Smooth muscle cell of the brain vasculature (primary cell): Measurements from ENCODE around the gene MYCN.

Experiments used
- DNase-seq: peaks from one replicate; pipeline ENCODE4 v3.0.0-alpha.2; 2012; ENCODE audit warnings: low read depth, low spot score

The MYCN gene

DNA sequence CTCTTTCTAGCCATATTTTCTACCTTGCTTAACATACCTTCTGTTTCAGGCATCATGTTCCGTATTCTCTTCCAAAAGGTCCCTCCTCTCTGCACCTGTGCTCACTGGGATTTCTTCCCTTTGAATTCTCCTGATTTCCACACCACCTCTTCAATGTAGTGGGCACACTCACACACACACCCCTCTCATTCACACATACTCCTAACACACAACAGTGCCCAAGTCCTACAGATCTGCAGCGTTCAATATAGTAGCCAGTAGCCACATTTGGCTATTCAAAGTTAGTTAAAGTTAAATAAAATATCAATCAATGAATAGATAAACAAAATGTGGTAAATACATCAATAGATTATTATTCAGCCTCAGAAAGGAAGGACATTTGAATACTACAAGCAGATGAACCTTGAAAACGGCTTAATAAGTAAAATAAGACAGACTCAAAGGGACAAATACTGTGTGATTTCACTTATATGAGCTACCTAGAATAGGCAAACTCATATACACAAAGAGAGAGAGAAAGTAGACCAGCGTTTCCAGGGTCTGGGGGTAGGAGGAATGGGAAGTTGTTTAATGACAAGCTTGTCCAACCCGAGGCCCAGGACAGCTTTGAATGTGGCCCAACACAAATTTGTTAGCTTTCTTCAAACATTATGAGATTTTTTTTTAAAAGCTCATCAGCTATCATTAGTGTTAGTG lies 34.4 kb downstream of the MYCN start:
- DNase-seq: no peak

DNA sequence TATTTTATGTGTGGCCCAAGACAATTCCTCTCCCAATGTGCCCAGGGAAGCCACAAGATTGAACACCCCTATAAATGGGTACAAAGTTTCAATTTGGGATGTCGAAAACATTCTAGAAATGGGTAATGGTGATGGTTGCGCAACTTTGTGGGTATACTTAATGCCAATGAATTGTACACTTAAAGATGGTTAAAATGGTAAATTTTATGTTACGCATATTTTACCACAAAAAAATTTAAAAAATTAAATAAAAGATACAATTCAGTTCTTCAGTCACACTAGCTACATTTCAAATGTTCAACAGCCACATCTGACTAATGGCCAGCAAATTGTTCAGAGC lies 34.9 kb downstream of the MYCN start:
- DNase-seq: no peak

DNA sequence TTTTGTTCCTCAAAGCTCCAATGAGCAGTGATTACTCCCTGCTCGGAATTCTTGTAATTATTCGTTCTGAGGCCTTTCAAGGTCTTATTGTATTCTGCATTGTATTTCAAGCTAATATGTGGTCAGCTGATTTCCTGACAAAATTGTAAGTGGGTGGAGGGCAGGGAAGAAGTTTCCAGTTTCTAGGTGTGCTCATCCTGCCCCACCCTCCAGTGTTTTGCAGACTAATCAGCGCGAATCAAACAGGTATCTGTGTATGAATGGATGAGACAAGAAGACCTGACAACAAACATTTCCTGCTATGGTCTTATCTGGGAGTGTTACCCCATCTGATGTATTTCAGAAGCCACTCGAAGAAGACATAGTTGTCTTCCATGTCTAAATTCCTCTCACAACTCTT lies 35.3 kb downstream of the MYCN start:
- DNase-seq: no peak

DNA sequence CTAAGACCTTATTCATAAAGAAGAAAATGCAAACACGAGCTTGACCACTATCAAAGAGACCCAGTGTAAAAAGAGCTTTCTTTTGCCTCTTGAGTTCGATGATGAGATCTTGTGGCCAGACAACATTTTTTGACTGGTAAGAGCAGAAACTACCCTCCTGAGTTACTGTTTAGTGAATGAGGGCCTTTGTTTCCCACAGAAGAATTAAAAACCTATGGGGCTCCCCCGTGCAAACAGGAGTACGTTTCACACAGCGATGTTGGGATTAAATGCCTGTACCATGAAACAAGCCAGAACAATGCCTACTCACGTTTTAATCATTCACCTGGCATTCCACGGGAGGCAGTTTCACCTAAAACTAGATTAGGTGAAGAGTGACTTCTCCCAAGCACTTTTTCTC lies 36.0 kb downstream of the MYCN start:
- DNase-seq: no peak

DNA sequence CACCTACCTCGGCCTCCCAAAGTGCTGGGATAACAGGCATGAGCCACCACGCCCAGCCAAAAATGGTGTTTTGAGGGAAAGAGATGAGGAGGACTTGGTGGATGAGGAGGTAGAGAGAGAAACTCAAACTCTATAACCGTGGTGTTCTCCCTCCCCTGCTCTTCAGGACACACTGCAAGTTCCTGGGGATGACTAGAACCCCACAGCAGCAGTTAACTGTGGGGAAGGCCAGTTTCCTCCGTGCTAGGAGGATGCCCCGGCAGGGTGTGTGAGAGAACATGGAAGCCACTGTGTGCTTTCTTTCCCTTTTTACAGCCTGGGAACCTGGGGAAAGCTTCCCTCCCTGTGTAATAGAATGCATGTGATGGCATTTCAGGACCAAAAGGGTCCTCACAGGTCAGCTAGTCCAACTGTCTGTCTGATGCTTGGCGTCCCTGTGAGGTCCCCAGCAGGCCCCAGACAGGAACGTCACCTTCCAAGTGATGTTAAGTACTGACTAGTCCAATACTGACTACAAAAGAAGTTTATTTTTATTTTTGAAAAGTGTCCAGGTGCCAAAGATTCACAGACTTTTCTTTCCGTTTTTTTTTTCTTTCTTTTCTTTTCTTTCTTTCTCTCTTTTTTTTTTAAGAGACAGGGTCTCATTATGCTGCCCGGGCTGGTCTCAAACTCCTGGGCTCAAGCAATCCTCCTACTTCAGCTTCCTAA lies 38.9 kb downstream of the MYCN start:
- no peak for DNase-seq

DNA sequence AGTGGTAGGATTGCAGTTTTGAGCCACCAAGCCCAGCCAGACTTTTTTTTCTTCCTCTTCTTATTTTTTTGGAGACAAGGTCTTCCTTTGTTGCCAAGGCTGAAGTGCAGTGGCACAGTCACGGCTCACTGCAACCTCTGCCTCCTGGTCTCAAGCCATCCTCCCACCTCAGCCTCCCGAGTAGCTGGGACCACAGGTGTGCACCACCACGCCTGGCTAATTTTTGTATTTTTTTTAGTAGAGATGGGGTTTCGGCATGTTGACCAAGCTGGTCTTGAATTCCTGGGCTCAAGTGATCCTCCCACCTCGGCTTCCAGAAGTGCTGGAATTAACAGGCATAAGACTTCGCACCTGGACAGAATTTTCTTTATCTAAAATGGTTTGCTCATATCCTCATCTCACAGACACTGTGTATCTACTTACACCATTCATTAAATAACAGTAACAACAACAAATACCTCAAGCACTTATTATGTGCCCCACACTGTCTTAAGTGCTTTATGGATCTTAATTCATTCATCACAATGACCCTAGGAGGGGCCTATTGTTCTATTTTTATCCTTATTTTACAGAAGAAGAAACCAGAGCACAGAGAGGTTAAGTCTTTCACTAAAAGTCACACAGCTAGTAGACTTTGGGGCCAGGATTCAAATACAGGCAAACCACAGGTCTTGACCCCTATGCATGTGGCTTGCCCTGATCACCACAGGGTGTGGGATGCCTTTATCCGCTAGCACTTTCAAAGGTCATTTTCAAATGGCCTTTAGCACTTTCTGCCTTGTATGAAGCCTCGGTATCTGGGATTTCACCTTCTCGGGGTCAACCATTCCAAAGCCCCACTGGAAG lies 39.6 kb downstream of the MYCN start:
- no peak for DNase-seq

DNA sequence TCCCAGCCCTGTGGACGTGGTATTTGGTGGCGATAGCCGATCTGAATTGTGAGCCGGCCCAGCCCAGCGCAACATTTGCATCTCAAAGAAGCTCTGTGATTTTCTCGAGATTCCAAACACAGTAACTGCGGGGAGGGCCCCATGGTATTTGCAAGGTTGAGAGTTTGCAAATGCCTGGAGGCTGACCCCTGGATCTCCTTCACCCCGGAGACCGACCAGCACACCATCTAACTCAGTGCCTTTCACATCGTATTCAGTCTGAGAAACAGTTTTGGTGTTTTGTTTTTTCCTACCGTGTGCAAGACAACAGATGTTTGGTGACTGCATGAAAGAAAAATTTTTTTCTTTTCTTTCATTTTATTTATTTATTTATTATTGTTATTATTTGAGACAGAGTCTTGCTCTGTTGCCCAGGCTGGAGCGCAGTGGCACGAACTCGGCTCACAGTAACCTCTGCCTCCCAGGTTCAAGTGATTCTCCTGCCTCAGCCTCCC lies 40.3 kb downstream of the MYCN start:
- DNase-seq: no peak

DNA sequence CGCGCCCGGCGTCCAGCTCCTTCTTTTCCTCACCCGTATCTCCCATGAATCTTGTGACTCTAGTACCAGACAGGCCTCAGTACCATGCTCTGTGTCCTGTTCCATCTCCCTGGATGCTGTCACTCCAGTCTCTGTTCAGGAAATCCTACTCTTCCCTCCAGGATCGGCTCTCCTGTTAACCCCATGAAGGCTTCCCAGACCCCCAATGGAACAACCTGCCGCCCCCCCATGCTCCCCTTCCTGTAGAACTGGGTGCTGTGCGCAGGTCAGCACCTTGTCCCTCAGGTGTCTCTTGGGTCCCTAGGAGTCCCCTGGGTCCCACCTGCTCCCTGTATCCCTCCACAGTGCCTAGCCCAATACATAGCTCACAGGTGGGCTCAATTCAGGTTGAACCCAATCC lies 41.3 kb downstream of the MYCN start:
- DNase-seq: no peak

DNA sequence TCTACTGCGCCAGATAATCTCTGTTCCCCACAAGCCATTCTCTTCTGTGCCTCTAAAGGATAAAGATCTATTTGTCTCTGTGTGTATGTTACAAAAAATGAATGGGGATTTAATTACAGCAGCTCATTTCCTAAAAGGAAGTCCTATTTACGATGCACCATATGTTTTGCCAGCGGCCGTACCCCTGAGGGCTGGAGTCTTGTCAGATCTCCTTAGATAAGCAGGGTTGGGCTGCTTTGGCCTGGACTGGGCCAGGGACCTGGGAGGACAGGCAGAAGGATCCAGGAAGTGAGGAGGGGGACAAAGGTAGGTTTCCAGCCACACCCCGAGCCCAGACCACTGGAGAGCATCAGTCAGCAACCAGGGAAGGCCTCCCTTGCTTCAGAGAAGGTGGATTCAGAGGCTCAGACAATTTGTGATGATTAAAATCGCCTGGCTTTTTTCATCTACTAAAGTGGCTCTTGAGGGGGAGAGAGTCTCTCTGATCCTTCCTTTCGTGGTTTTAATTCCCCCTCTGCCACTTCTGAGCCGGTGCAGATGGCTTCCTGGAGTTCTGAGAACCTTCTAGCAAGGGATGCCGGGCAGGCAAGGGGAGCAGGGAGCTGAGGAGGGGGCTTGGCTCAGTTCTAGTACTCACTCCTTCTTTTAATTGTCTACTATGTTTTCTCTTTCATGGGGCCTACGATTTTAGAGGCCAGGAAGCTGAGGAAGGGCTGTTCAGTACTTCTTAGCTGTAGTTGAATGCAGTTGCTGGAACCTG lies 42.1 kb downstream of the MYCN start:
- no peak for DNase-seq

DNA sequence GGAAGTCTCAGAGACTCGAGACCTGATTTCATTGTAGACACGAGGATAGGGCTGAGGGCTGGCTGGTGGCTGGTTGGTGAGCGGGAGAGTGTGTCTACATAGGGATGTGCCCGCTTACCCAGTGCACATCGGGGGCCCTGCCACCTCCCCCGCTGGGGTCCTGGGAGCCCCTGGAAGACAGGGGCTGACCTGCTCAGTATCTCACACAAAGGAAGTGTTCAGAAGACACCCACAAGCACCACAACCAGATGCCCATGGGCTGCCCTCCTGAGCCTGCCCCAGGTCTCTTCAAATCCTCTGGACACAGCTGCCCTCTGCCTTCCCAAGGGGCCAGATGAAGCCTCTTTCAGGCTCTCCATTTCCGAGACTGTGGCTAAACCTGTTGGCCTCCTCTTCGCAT lies 43.1 kb downstream of the MYCN start:
- DNase-seq: no peak

DNA sequence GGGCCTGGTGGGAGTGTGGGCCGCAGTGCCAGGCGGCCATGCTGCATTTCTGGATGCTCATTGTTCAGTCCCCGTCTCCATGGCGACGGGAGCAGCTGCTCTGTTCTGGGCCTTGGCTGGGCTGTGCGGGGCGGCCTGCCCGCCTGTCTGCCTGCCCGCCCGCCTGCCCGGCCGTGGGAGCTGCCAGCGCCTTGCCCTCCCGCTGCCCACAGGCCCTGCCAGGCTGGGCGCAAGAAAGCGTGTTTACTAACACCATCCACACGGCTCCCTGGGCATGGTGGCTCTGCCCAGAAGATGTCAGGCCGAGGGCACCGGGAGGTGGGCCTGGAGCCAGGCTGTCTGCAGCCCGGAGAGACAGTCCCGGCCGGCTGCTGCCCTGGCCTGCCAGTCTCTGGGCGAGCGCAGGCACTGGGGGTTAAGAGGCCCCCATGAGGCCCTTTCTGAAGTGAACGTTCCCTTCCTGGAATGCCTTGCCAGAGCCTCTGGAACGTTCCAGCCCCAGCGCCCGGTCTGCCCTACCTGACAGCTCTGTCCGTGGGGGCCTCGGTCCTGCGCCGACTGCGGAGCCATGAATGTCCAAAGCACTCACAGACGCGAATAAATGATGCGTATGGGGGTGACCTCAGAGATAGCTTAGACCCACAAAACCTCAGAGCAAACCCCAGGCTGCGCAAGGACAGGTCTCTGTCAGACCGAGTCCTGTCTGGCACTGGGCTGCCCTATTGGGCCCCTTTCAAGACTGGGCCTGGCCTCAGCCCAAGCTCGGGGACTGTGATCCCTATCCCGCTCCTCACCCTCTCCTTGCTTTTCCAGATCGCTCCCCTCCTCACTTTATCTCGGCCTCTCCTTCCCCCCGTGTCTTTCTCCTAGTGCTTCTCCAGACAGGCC lies 44.3 kb downstream of the MYCN start:
- DNase-seq: no peak

DNA sequence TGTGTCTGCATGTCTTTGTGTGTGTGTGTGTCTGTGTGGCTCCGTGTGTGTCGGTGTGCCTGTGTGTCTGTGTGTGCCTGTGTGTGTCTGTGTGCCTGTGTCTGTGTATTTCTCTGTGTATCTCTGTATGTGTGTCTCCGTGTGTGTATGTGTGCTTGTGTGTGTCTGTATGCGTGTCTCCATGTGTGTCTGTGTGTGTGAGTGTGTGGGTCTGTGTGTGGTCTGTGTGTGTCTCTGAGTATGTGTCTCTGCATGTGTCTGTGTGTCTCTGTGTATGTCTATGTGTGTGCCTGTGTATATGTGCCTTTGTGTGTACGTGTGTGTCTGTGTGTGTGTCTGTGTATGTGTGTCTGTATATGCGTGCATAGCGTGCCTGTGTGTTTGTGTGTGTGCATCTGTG lies 45.2 kb downstream of the MYCN start:
- DNase-seq: no peak

DNA sequence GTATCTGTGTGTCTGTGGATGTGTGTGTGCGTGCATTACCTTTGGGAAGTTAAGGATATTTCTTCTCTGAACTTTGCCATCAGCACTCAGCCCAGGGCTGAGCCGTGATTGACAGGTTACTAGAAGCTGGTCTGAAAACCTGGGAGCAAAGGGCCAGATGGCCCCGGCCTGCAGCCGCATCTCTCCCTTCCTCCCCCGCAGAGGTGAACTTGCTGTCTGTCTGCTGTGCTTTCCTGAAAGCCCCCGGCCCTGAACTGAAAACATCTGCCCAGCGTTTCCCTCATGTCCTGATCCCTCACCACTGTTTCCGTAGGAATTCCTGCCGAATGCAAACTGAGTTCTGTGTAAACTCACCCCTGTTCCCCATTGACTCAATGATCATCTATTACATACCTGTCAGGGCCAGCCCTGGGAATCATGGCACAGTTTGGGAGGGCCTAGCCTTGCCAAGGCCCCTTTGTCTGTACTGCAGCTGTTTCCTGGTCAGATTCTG lies 45.8 kb downstream of the MYCN start:
- DNase-seq: no peak

DNA sequence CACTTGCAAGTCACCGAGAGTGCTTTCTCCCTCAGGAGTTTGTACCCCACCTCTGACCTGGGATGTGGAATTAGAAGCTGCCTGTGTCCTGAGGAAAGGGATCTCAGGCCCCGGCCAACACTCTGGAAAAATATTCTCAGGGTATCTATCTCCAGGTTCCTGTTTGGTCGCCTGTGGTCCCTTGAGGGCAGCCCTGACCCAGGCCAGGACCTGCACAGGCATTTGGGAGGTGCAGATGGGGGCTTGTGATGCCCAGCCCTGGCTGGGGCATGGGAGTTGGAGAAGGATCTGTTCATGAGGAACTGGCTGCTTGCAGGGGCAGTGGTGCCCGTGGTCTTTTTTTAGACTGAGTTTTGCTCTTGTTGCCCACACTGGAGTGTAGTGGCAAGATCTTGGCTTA lies 46.3 kb downstream of the MYCN start:
- no peak for DNase-seq

DNA sequence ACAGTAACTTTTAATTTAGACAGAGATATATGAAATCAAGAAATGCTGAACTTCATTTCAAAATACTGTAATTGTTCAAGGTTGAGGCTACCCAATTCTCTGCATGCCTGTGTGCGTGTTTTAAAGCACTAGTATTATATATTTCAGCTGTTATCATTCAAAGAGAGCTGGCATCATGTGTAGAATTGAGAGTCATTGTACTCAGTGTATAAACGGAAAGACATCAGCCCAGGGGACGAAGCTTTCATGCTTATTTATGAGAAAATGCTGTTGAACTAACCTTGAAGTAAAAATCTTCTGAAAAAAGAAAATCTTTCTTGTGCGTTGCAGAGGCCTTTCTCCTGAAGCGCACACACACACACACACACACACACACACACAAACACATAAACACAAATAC lies 48.4 kb downstream of the MYCN start:
- DNase-seq: no peak

DNA sequence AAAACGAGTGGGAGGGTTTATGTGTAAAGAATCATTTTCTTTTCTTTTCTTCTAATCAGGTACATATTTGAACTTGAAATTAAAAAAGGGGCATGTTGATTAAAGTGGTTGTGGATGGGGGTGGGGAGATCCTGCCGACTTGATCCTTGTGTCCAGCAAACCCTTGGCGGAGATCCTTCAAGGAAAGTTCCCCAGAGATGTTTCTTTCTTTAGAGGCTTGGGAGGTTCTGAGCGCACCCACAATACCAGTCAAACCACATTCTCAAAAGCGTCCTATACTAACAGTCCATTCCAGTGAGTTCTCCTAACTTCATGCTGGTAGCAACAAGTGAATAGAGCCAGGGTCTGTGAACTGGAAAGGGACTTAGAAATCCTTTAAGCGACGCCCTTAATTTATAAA lies 49.2 kb downstream of the MYCN start:
- no peak for DNase-seq

DNA sequence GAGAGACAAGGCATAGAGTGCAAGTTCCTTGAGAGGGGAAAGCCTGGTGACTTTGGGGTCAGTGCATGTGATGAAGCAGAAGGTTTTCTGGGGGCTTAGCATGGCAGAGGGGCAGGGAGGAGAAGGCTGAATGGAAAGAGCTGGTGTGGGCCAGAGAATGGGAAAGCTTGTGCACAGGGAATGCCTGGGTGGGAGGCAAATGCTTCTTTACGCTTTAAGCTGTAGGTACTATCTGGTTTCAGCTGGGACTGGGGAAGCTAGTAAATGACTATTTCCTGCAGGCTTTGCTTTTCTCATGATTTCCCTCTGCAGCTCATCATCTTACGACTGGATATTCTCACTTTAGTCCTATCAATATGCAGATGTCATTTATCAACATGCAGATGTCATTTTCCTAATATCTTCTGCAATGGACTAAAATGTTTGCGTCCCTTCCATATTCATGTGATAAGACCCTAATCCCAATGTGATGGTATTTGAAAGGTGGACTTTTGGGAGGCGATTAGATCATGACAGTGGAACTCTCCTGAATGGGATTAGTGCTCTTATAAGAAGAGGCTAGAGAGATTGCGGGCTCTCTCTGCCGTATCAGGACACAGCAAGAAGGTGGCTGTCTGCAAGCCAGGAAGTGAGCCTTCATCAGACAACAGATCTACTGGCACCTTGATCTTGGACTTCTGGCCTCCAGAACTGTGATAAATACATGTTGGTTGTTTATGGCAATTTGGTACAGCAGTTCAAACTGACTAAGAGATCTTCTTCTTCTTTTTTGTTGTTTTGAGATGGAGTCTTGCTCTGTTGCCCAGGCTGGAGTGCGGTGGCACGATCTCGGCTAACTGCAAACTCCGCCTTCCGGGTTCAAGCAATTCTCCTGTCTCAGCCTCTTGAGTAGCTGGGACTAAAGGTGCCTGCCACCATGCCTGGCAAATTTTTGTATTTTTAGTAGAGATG lies 50.1 kb downstream of the MYCN start:
- no peak for DNase-seq

DNA sequence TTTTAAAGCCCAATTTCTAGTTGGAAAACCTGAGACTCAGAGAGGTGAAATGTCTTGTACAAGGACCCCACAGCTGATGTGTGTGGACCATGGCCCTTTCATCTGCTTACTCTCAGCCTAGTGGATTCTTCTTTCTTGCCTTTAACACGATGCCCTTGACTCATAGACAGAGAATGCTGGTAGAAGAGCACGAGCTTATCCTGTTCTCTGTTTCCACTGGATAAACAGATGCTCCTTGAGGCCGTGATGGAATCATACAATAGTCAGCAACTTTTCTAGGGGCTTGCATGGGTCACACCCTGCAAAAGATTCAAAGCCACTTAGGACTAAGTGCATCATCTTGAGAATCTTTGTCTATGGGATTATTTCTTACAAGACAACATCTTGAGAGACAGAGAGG lies 50.9 kb downstream of the MYCN start:
- no peak for DNase-seq

DNA sequence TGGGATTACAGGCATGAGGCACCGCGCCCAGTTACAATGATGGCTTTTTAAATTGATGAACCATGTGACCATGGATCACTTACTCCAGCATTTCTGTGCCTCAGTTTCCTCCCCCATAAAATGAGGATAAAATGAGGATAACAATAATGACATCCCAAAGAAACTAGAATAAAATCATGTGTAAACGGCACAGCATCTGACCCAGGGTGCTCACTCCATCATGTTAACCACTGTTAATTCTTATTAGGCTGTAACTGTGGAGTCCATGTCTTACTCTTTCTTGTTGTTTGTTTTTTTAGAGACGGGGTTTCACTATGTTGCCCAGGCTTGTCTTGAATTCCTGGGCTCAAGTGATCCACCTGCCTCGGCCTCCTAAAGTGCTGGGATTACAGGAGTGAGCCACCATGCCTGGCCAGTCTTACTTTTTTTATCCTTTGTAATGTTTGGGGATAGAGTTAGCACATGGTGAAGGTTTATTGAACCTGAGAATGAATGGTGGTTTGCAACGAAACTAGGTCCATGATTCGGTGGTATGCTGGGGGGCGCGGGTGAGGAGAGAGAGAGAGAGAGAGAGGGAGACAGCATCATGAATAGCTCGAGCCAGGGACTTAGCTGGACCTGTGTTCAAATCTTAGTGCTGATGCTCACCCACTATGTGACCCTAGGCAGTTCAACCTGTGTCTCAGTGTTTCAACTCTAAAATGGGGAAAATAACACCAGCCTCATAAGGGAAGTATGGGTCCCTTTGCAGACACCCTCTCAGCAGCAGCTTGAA lies 52.3 kb downstream of the MYCN start:
- no peak for DNase-seq
